Neutrophil (primary cell): ENCODE data around the gene KLK1.

ENCODE experiments used
- H3K27ac ChIP-seq: fragments of 200-600 bp; sonication (generic); 2 replicates; pipeline ENCODE4 v1.5.1; 2016; ENCODE audit warnings: mild to moderate bottlenecking, moderate library complexity
- H3K27me3 ChIP-seq: fragments of 200-600 bp; sonication (generic); 2 replicates; pipeline ENCODE4 v1.6.0; 2016; ENCODE audit warnings: mild to moderate bottlenecking
- H3K36me3 ChIP-seq: fragments of 200-600 bp; sonication (generic); 2 replicates; pipeline ENCODE4 v1.5.1; 2017
- H3K4me1 ChIP-seq, 2 experiments: fragments of 200-600 bp in 1 of 2; sonication (generic) in 1 of 2; 1 replicate in 1 of 2; 2 replicates in 1 of 2; pipeline versions ENCODE4 v1.5.1 to v1.6.1; 2013 to 2016; ENCODE audit warnings: low read depth in 1 of 2, low read length in 1 of 2, mild to moderate bottlenecking in 1 of 2, moderate library complexity in 1 of 2; ENCODE audit not compliant: control insufficient read depth in 1 of 2, insufficient read depth in 1 of 2
- H3K4me3 ChIP-seq, 2 experiments: fragments of 200-600 bp in 1 of 2; sonication (generic) in 1 of 2; 1 replicate in 1 of 2; 2 replicates in 1 of 2; pipeline ENCODE4 v1.5.1; 2013 to 2016; ENCODE audit warnings: low read depth in 1 of 2, low read length in 1 of 2, mild to moderate bottlenecking in 1 of 2, moderate library complexity in 1 of 2
- H3K9me3 ChIP-seq: fragments of 200-600 bp; sonication (generic); 2 replicates; pipeline ENCODE4 v1.5.1; 2016
- TF ChIP-seq, protein P1 (sequence below): fragments of 200-600 bp; sonication (generic); IDR thresholded peaks from 2 replicates; pipeline ENCODE4 v1.5.1; 2016; ENCODE audit warnings: antibody characterized with exemption

The KLK1 gene

DNA sequence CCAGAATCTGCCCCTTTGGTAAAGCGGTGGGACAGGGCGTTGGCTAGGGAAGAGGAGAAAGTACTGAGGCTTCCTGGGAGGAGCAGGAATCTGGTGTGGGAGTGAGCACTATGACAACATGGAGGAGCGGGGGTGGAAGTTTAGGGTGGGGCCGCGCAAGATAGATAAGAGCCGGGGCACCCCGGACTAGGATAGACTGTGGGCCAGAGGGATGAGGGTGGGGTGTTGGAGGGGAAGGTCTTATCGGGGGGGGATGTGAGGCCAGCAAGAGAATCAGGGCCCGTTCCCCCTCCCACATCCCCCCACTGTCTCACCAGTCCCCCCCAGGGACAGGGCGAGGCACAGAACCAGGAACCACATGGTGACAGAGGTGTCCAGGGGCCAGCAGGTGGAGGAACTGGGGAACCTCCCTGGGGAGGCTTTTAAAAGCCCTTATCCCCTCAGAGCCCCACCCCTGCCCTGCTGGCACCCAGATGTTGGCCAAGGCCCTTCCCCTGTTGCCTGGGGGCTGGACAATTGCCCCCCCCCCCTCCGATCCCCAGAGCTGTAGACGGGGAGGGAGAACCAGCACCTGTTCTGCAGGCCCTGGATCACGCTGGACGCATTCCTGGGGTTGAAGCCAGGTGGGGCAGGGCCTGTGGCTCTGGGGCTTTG, at the start of gene KLK1:
Gene KLK1 (minus strand): TSS at position 399 of the 654 bp plus-strand sequence. CDS start 39 bp downstream, at position 360.
- no peaks in the 10 kb centered on the region for H3K36me3 ChIP-seq
- H3K4me3 ChIP-seq: no peak within 1 kb of the TSS
- no peaks in the 10 kb centered on the region for H3K4me1 ChIP-seq
- peaks cover 65% of the 10 kb centered on the region for H3K27me3 ChIP-seq
- H3K9me3 ChIP-seq: no peaks in the 10 kb centered on the region
- H3K27ac ChIP-seq: no peak within 1 kb of the TSS
- TF ChIP-seq, protein P1, sequence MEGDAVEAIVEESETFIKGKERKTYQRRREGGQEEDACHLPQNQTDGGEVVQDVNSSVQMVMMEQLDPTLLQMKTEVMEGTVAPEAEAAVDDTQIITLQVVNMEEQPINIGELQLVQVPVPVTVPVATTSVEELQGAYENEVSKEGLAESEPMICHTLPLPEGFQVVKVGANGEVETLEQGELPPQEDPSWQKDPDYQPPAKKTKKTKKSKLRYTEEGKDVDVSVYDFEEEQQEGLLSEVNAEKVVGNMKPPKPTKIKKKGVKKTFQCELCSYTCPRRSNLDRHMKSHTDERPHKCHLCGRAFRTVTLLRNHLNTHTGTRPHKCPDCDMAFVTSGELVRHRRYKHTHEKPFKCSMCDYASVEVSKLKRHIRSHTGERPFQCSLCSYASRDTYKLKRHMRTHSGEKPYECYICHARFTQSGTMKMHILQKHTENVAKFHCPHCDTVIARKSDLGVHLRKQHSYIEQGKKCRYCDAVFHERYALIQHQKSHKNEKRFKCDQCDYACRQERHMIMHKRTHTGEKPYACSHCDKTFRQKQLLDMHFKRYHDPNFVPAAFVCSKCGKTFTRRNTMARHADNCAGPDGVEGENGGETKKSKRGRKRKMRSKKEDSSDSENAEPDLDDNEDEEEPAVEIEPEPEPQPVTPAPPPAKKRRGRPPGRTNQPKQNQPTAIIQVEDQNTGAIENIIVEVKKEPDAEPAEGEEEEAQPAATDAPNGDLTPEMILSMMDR: no peak

DNA sequence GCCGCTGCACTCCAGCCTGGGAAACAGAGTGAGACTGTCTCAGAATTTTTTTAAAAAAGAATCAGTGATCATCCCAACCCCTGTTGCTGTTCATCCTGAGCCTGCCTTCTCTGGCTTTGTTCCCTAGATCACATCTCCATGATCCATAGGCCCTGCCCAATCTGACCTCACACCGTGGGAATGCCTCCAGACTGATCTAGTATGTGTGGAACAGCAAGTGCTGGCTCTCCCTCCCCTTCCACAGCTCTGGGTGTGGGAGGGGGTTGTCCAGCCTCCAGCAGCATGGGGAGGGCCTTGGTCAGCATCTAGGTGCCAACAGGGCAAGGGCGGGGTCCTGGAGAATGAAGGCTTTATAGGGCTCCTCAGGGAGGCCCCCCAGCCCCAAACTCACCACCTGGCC, 49.5 kb upstream of the KLK1 start, which contains the start of gene KLK2:
Gene KLK2 (plus strand): TSS at position 384 of the 400 bp plus-strand sequence. CDS start 35 bp downstream, outside the sequence.
- Histone ChIP-seq H3K27me3 (peaks cover 60% of the 10 kb centered on the region), H3K36me3 (no peaks in the 10 kb centered on the region), H3K4me3 (no peak within 1 kb of the TSS), H3K4me1 (no peaks in the 10 kb centered on the region), H3K27ac (no peak within 1 kb of the TSS), H3K9me3 (no peaks in the 10 kb centered on the region)
- TF ChIP-seq, protein P1: no peak

DNA sequence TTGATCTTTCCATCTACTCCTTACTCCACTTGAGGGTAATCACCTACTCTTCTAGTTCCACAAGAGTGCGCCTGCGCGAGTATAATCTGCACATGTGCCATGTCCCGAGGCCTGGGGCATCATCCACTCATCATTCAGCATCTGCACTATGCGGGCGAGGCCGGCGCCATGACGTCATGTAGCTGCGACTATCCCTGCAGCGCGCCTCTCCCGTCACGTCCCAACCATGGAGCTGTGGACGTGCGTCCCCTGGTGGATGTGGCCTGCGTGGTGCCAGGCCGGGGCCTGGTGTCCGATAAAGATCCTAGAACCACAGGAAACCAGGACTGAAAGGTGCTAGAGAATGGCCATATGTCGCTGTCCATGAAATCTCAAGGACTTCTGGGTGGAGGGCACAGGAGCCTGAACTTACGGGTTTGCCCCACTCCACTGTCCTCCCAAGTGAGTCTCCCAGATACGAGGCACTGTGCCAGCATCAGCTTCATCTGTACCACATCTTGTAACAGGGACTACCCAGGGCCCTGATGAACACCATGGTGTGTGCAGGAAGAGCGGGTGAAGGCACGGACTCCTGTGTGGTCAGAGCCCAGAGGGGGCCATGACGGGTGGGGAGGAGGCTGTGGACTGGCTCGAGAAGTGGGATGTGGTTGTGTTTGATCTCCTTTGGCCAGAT, 47.0 kb upstream of the KLK1 start:
- Histone ChIP-seq H3K4me1 (no peaks in the 10 kb centered on the region), H3K4me3 (no peak overlapping the region), H3K27me3 (peaks cover 50% of the 10 kb centered on the region), H3K27ac (no peak overlapping the region), H3K9me3 (no peaks in the 10 kb centered on the region), H3K36me3 (no peaks in the 10 kb centered on the region)
- TF ChIP-seq, protein P1: no peak

DNA sequence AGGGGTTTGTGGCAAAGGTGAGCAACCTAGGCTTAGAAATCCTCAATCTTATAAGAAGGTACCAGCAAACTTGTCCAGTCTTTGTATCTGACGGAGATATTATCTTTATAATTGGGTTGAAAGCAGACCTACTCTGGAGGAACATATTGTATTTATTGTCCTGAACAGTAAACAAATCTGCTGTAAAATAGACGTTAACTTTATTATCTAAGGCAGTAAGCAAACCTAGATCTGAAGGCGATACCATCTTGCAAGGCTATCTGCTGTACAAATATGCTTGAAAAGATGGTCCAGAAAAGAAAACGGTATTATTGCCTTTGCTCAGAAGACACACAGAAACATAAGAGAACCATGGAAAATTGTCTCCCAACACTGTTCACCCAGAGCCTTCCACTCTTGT, 45.9 kb upstream of the KLK1 start:
- no peaks in the 10 kb centered on the region for H3K36me3 ChIP-seq
- no peaks in the 10 kb centered on the region for H3K9me3 ChIP-seq
- no peaks in the 10 kb centered on the region for H3K4me1 ChIP-seq
- H3K4me3 ChIP-seq: no peak overlapping the region
- H3K27ac ChIP-seq: no peak overlapping the region
- TF ChIP-seq, protein P1: no peak
- H3K27me3 ChIP-seq: peaks cover 52% of the 10 kb centered on the region

DNA sequence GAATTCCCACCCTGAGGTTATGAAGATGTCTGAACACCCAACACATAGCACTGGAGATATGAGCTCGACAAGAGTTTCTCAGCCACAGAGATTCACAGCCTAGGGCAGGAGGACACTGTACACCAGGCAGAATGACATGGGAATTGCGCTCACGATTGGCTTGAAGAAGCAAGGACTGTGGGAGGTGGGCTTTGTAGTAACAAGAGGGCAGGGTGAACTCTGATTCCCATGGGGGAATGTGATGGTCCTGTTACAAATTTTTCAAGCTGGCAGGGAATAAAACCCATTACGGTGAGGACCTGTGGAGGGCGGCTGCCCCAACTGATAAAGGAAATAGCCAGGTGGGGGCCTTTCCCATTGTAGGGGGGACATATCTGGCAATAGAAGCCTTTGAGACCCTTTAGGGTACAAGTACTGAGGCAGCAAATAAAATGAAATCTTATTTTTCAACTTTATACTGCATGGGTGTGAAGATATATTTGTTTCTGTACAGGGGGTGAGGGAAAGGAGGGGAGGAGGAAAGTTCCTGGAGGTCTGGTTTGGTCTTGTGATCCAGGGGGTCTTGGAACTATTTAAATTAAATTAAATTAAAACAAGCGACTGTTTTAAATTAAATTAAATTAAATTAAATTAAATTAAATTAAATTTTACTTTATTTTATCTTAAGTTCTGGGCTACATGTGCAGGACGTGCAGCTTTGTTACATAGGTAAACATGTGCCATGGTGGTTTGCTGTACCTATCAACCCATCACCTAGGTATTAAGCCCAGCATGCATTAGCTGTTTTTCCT, 38.1 kb upstream of the KLK1 start:
- Histone ChIP-seq H3K36me3 (no peaks in the 10 kb centered on the region), H3K27me3 (peaks cover 48% of the 10 kb centered on the region), H3K4me1 (no peaks in the 10 kb centered on the region), H3K4me3 (no peak overlapping the region), H3K27ac (no peak overlapping the region), H3K9me3 (no peaks in the 10 kb centered on the region)
- TF ChIP-seq, protein P1: no peak
